ENCODE measurements around the gene TP53TG3. TPM values are rescaled to one million over a fixed set of nuclear protein-coding genes. Genes with fewer than 3 reads are reported as not detected.
"Not testable (repeated sequence)": the region's sequence is repeated elsewhere in the genome, so short reads cannot be mapped to it uniquely, and the experiment has no call there.

TP53TG3 gene, protein sequence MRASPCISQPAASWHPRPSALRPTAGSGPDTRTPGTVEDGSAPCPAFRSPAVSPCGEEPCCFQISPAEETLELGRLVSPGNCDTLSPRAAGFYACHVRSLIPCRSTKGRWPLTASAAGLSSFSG
- not detected for total RNA-seq

DNA sequence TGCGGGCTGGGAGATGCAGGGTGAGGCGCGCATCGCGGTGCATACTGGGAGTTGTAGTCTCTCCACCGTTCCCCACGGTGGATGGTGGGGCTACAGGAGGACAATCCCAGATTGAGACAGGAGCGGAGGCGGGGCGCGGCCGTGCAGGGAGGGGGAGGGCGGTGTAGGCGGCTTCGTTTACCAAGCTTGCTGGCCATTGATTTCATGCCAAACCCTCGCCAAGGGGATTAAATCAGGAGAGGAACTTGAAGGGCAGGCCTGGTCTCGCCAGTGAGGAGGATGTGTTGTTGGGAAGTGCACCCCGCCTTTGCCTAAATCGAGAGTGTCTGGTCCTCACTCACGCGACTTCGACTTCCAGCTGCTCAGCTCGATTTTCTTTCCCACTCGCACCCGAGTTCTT, at the start of gene TP53TG3:
Gene TP53TG3 (minus strand): TSS at position 101 of the 400 bp plus-strand sequence. CDS start 68 bp downstream, at position 33.
- H3K27me3 ChIP-seq; H3K27ac ChIP-seq; H3K4me1 ChIP-seq; H3K9me3 ChIP-seq; H3K4me3 ChIP-seq; H3K36me3 ChIP-seq; DNase-seq (ENCODE audit: low spot score in 2 of 2): not testable (repeated sequence)
- no CpG with 5 or more reads among the region's 25 CpGs for WGBS

DNA sequence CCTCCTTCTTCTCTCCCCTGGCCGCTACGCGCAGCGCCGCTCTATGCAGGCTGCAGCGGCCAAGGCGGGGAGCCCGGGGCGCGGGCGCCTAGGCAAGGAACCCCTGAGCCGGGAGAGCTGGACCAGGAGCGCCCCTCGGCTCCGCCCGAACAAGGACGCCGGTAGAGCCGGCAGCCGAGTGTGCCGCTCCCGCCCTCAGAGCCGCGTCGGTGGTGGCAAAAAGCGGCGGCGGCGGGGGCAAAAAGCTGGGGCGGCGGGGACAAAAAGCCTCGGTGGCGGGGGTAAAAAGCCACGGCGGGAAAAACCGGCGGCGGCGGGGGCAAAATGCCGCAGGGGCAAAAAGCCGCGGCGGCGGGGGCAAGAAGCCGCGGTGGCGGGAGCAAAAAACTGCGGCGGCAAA, 25.1 kb downstream of the TP53TG3 start:
- H3K9me3 ChIP-seq; H3K27me3 ChIP-seq; H3K36me3 ChIP-seq; H3K4me3 ChIP-seq; H3K4me1 ChIP-seq; H3K27ac ChIP-seq; DNase-seq (ENCODE audit: low spot score in 2 of 2): not testable (repeated sequence)
- WGBS = 43% methylated on average over 29 of the region's 49 CpGs

DNA sequence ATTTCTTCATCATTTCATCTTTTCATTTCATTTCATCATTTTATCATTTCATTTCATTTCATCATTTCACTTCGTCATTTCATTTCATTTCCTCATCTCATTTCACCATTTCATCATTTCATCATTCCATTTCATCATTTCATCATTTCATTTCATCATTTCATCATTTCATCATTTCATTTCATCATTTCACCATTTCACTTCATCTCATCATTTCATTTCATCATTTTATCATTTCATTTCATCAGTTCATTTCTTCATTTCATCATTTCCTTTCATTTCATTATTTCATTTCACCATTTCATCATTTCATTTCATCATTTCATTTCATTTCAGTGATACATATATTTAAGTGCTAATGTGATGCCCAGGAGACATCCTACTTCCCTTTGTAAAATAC, 28.4 kb downstream of the TP53TG3 start:
- not testable (repeated sequence) for H3K4me1 ChIP-seq; H3K36me3 ChIP-seq; DNase-seq (ENCODE audit: low spot score in 2 of 2); H3K27me3 ChIP-seq; H3K9me3 ChIP-seq; H3K27ac ChIP-seq; H3K4me3 ChIP-seq
- WGBS = 30% methylated on average over 1 of the region's 1 CpG

DNA sequence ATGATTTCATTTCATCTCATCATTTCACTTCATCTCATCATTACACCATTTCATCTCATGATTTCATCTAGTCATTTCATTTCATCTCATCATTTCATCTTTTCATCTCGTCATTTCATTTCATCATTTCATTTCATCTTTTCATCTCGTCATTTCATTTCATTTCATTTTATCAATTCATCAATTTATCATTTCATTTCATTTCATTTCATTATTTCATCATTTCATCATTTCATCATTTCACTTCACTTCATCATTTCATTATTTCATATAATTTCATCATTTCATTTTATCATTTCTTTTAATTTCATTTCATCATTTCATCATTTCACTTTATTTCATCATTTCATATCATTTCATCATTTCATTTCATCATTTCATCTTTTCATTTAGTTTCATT, 29.2 kb downstream of the TP53TG3 start:
- not testable (repeated sequence) for DNase-seq (ENCODE audit: low spot score in 2 of 2); H3K27me3 ChIP-seq; H3K36me3 ChIP-seq; H3K27ac ChIP-seq; H3K9me3 ChIP-seq; H3K4me1 ChIP-seq; H3K4me3 ChIP-seq
- 73% methylated on average over 2 of the region's 2 CpGs for WGBS

DNA sequence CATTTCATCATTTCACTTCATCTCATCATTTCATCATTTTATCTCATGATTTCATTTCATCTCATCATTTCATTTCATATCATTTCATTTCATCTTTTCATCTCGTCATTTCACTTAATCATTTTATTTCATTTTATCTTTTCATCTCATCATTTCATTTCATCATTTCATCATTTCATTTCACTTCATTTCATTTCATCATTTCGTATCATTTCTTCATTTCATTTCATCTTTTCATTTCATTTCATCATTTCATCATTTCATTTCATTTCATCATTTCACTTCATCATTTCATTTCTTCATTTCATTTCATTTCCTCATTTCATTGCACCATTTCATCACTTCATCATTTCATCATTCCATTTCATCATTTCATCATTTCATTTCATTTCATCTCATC, 29.8 kb downstream of the TP53TG3 start:
- H3K4me1 ChIP-seq; H3K27ac ChIP-seq; H3K9me3 ChIP-seq; H3K36me3 ChIP-seq; H3K4me3 ChIP-seq; H3K27me3 ChIP-seq; DNase-seq (ENCODE audit: low spot score in 2 of 2): not testable (repeated sequence)
- WGBS = 51% methylated on average over 2 of the region's 2 CpGs

DNA sequence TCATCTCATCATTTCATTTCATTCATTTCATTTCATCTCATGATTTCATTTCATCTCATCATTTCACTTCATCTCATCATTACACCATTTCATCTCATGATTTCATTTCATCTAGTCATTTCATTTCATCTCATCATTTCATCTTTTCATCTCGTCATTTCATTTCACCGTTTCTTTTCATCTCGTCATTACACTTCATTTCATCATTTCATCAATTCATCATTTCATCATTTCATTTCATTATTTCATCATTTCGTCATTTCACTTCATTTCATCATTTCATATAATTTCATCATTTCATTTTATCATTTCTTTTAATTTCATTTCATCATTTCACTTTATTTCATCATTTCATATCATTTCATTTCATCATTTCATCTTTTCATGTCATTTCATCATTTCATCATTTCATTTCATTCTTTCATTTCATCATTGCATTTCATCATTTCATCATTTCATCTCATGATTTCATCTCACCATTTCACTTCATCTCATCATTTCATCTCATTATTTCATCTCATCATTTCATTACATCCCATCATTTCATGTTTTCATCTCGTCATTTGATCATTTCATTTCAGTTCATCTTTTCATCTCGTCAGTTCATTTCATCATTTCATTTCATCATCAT, 30.6 kb downstream of the TP53TG3 start:
- WGBS = 66% methylated on average over 6 of the region's 6 CpGs
- H3K4me3 ChIP-seq; H3K27me3 ChIP-seq; H3K9me3 ChIP-seq; H3K4me1 ChIP-seq; H3K27ac ChIP-seq; DNase-seq (ENCODE audit: low spot score in 2 of 2); H3K36me3 ChIP-seq: not testable (repeated sequence)

DNA sequence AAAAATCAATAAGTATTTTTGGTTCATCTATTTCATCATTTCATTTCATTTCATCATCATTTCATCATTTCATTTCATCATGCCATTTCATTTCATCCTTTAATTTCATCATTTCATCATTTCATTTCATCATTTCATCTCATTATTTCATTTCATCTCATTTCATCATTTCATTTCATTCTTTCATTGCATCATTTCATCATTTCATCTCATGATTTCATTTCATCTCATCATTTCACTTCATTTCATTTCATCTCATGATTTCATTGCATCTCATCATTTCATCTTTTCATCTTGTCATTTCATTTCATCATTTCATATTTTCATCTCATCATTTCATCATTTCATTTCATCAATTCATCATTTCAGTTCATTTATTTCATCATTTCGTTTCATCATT, 31.2 kb downstream of the TP53TG3 start:
- 21% methylated on average over 1 of the region's 1 CpG for WGBS
- H3K4me3 ChIP-seq; H3K36me3 ChIP-seq; H3K27ac ChIP-seq; H3K27me3 ChIP-seq; H3K4me1 ChIP-seq; H3K9me3 ChIP-seq; DNase-seq (ENCODE audit: low spot score in 2 of 2): not testable (repeated sequence)

DNA sequence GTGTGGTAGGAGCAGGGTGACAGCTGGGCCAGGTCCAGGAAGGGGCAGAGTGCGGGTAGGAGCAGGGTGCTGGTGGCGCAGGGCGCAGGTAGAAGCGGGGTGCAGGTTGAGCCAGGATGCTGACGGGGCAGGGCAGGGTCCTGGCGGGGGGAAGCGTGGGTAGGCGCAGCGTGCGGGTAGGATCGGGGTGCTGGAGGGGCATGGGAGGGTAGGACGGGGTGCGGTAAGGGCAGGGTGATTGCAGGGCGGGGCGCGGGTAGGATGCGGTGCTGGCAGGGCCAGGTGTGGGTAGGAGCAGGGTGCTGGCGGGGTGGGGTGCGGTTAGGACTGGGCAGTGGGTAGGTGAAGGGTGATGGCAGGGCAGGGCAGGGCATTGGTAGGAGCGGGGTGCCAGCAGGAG, 38.4 kb downstream of the TP53TG3 start:
- not testable (repeated sequence) for H3K4me1 ChIP-seq; DNase-seq (ENCODE audit: low spot score in 2 of 2); H3K27me3 ChIP-seq; H3K9me3 ChIP-seq; H3K27ac ChIP-seq; H3K4me3 ChIP-seq; H3K36me3 ChIP-seq
- WGBS = no CpG with 5 or more reads among the region's 20 CpGs

DNA sequence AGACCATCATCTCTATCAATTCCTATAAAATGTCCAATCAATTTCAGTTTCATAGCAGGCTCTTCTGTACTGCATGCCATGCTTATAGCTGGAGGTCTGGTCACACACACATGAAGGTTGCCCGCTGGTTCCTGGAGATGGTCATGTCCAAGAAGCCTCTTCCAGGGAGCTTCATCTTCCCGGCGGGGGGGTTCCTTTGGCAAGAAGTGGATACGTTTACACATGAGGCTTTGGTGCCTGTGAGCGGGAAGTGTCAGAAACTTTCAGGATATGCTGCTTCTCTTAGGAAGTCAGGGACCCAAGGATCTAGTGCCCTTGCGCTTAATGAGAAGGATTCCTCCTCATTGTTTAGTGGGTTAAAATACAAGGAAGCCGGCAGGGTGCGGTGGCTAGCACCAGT, 43.9 kb downstream of the TP53TG3 start:
- not testable (repeated sequence) for H3K36me3 ChIP-seq; DNase-seq (ENCODE audit: low spot score in 2 of 2); H3K4me3 ChIP-seq; H3K27ac ChIP-seq; H3K9me3 ChIP-seq; H3K4me1 ChIP-seq; H3K27me3 ChIP-seq
- WGBS = 100% methylated on average over 2 of the region's 8 CpGs

Measured in suprapubic skin (tissue), 4 donors.